GM10847 (cell line): ENCODE results near the gene CDC42BPG.
A peak's percentile ranks its signal among the peaks of the same experiment; 100 is the strongest.

ENCODE experiments used
- POLR2A ChIP-seq: IDR thresholded peaks from 2 replicates; pipeline ENCODE4 v1.6.1; 2011; ENCODE audit not compliant: insufficient read length; ENCODE audit errors: extremely low read depth

Gene CDC42BPG

DNA sequence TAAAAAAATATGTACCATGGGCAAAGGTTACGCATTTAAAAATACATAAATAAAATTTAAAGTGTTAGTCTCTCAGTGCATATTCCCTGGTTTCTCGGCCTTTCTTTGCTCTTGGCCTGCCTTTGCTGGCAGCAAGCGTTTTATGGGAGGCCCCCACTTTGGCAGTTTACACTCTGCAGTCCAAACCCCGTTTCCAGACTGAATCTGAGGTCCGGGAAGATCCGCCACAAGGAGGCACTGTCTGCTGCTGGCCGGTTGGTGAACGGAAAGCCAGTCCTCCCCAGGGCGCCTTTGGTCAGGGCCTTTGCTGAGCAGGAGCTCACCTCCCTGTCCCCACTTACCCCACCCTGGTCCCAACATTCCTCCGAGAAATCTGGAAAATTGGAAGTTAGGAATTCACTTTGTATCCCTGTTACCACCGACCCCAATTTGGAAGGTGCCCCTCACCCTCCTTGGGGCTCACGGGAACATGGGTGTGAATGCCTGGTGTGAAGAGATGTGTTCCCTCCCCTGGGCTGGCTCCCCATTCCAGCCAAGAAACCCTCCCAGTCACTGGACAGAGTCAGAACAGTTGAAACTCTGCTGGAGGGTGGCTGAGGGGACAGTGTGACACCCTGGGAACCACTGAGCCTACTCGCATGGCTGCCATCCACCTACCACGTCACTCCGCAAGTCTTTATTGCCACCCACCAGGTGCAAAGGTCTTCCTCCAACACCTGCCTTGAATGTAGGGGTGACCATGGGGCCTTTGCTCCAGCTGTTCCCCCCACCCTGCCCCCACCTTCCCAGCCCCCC, 56.7 kb downstream of the CDC42BPG start:
- no peak for TF ChIP-seq POLR2A

DNA sequence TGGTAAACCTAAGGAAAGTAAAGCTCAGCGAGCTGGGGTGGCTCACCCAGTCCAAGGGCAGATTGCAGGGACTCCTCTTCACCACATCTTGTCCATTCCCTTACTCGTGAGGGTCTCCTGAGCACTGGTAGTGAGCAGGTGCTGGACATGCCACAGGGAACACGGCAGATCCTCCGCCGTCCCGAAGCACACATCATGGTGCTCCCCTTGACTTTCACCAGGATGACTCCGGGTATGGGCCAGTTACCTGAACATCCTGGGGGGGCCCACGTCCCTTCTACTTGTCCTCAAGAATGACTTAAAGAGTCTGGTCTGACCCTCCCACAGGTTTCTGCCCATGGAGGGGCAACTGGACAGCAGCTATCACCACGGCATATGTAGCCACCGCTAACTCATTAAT, 58.1 kb downstream of the CDC42BPG start:
- TF ChIP-seq POLR2A, result no peak

DNA sequence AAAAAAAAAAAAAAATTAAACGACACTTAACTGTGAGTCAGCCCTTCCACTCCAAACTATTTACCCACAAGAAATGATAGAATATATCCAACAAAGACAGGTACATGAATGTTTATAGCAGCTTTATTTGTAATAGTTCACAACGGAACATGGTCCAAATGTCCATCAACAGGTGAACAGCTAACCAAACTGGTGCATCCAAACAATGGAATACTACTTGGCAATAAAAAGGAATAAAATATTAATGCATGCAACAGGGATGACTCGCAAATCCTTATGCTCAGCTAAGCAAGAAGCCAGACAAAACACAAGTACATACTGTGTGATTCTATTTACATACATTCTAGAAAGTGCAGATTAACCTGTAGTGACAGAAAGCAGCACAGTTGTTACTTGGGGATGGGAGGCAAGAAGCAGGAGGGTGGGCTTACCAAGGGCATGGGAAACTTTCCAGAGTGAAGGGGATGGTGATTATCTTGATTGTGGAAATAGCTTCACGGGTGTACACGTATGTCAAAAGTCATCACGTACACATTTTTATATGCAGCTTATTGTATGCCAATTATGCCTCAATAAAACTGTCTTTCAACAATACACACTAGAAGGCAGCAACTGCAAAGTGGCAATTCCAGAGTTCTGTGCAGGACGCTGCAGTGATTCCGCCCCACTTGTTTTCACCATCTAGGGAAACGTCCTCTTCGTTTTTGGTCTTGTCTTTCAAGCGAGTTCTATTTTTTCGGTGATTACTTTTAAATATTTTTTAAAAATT, 59.5 kb downstream of the CDC42BPG start:
- no peak for TF ChIP-seq POLR2A

DNA sequence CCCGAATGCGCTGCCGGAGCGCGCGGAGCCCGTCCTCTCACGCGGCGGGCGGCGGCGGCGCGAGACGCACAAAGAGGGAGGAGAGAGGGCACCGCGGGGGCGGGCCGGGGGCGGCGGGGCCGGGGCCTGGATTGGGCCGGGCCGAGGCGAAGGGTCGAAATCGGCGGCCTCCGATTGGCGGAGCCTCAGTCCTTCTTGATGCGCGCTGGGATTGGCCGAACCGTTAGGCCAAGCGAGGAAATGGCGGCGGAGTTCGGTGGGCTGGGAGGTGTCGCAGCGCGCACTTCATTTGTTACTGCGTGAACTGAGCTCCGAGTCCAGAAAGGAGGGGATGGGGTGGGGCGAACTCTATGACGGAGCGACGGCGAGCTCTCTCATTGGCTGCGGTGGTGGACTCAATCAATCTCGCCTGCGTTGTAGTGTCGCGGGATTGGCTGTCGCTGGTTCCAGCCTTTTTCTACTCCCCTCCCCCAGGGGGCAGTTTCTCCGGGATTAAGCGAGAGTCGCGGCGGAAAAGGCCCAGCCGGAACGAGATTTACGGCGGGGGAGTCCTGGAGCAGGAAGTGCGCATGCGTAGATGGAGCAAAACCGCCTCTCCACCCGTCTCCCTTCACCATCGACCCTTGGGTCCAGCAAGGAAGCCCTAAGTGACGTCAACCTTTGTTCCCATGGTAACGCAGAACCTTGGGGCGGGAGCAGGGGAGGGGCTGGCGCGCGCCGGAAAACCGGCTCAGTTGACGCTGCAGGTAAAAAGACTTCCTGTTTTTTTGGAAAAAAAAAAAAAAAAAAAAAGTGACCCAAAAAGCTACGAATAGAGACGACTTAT, 65.8 kb downstream of the CDC42BPG start, which contains the start of gene SF1:
SF1 (minus strand) TSS at position 70 of the 826 bp plus-strand sequence. CDS start 150 bp downstream, outside the sequence.
- TF ChIP-seq POLR2A, result peak; percentile 71

DNA sequence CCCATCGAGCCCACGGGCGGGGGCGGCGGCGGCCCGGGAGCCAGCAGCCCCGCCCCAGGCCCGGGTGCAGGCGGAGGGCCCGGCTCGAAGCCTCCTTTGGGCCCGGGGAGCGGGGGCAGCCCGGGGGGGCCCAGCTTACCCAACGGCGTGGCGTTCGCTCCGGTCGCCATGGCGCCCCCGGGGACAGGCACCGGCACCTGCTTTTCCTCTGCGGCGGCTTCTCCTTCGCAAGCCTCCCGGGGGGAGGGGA, 66.3 kb downstream of the CDC42BPG start:
- no peak for TF ChIP-seq POLR2A

DNA sequence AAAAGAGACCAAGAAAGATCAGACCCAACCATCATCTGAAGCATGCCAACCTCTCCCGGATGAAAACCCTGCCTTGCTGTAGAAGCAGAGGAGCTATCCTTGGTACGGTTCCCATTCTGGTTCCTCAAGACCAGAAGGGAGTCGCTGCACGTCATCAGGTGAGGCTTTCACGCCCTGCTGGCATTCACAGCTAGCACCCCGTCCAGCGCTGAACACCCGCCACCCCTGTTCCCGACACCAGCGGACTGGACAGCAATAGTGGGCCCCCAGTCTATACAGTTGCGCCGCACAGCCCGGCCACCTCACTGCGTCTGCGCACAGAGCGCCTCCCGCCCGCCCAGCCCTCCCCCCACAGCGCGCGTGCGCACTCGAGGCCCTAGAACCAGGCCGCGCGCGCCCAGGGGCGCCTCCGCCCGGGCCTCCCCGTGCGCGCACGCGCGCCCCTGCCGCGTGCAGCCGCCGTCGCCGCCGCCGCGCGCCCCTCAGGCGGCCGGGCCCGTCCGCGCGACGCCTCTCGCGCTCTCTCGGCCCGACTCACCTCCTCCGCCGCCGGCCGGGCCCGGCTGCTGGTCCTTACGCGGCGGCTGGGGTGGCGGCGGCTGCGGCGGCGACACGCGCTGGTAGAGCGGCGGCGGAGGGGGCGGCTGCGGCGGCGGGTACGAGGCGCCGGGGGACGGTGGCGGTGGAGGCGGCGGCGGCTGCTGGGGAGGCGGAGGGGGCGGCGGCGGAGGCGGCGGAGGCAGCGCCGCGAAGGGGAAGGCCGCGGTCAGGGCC, 66.8 kb downstream of the CDC42BPG start:
- TF ChIP-seq POLR2A, result peak; percentile 21

DNA sequence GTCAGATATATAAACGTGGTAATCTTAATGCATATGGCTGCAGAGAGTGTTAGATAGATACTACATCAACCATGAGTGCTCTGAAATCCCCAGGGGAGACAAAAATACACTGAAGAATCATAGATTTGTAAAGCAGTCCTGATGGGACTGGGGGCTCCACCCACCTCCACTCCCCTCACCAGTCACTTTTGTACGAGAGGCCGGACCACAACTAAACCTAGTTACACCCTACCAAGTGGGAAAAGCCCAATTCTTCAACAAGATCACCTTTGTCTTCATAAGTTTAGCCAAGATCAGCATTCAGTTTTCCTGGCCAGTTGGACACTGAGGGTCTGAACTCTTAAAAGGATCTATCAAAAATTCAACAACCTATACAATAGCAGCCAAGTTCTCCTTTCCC, 67.6 kb downstream of the CDC42BPG start:
- no peak for TF ChIP-seq POLR2A

DNA sequence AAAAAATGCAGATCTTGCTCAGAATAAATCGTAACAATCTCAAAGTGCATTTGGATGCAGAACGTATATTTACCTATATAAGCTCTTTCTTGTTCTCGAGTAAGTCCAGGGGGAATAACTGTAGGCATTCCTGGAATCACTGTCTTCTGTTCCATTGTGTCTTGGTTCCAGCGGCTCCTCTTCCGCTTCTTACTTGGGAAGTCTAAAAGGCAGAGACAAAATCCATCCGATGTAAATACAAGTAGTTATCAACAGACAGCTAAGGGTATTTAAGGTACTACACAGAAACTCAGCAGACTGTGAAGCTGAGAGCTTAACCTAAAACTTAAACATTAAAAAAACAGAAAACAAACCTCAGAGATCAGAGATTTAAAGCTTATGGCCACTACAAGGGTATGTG, 68.0 kb downstream of the CDC42BPG start:
- TF ChIP-seq POLR2A, result no peak

DNA sequence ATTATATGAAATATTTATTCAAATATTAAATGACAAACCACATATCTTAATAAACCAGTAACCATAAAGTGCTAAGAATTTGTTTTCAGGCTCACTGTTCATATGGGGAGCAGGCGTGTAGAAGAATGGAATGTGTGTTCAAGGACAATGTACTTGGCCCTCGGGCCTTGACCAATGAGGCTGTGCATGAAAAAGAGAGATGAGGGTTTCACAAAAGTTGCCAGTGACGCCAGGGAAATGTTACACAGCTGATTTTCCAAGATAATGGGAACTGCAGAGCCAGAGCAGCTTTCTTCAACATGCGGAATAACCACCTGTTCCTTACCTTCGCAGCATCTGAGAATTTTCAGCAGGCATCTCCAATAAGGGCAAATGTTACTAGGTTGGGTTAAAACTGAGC, 70.3 kb downstream of the CDC42BPG start:
- TF ChIP-seq POLR2A, result no peak
